A549 (cell line): Measurements from ENCODE around the gene KLF9. TPM values are rescaled to one million over a fixed set of nuclear protein-coding genes. Genes with fewer than 3 reads are reported as not detected.

ENCODE experiments used
- ATOH8 ChIP-seq: fragments of 250-450 bp; sonication (Bioruptor Pico); IDR thresholded peaks from 2 replicates; pipeline ENCODE4 v1.5.0; 2020; ENCODE audit warnings: low read depth, mild to moderate bottlenecking, moderate library complexity
- BHLHE40 ChIP-seq: IDR thresholded peaks from 2 replicates; pipeline ENCODE4 v1.6.1; 2012; ENCODE audit warnings: low read depth, low read length, inconsistent platforms
- CBX8 ChIP-seq: fragments of 200-600 bp; sonication (generic); IDR thresholded peaks from 2 replicates; pipeline ENCODE4 v1.6.1; 2016
- CEBPB ChIP-seq, 2 experiments: fragments of >200 bp in 1 of 2; sonication (Bioruptor Twin) in 1 of 2; formaldehyde crosslinking in 1 of 2; IDR thresholded peaks; 2 replicates each; pipeline ENCODE4 v1.6.1; 2012 to 2016
- CHD2 ChIP-seq: fragments of 150-350 bp; IDR thresholded peaks from 2 replicates; pipeline ENCODE4 v1.6.1; 2014; ENCODE audit warnings: low read length; ENCODE audit not compliant: partially characterized antibody
- CHD4 ChIP-seq: fragments of 200-600 bp; sonication (generic); IDR thresholded peaks from 2 replicates; pipeline ENCODE4 v1.6.1; 2016; ENCODE audit warnings: antibody characterized with exemption, mild to moderate bottlenecking, borderline replicate concordance
- EHMT2 ChIP-seq: fragments of 200-600 bp; sonication (generic); IDR thresholded peaks from 2 replicates; pipeline ENCODE4 v1.6.1; 2016; ENCODE audit warnings: antibody characterized with exemption, low read depth, mild to moderate bottlenecking, moderate library complexity
- EP300 ChIP-seq, 2 experiments: fragments of >200 bp; sonication (Bioruptor Twin); formaldehyde crosslinking; IDR thresholded peaks; 2 replicates in 1 of 2; 3 replicates in 1 of 2; pipeline ENCODE4 v1.6.1; 2016 to 2017
- FOSB ChIP-seq: fragments of 250-450 bp; sonication (Bioruptor Pico); IDR thresholded peaks from 2 replicates; pipeline ENCODE4 v1.5.0; 2020; ENCODE audit warnings: mild to moderate bottlenecking, moderate library complexity
- FOXS1 ChIP-seq: fragments of 250-450 bp; sonication (Bioruptor Pico); IDR thresholded peaks from 2 replicates; pipeline ENCODE4 v1.5.0; 2020; ENCODE audit warnings: mild to moderate bottlenecking, moderate library complexity
- HEYL ChIP-seq: fragments of 250-450 bp; sonication (Bioruptor Pico); IDR thresholded peaks from 2 replicates; pipeline ENCODE4 v1.8.0; 2021; ENCODE audit warnings: mild to moderate bottlenecking, moderate library complexity
- HOXB5 ChIP-seq: fragments of 250-450 bp; sonication (Bioruptor Pico); IDR thresholded peaks from 2 replicates; pipeline ENCODE4 v1.5.0; 2020; ENCODE audit warnings: mild to moderate bottlenecking, moderate library complexity
- JUNB ChIP-seq: fragments of >200 bp; sonication (Bioruptor Twin); formaldehyde crosslinking; IDR thresholded peaks from 2 replicates; pipeline ENCODE4 v1.6.1; 2016
- KDM1A ChIP-seq: fragments of 200-600 bp; sonication (generic); IDR thresholded peaks from 2 replicates; pipeline ENCODE4 v1.6.1; 2016; ENCODE audit warnings: low read depth, mild to moderate bottlenecking
- KDM5A ChIP-seq: fragments of 200-600 bp; sonication (generic); IDR thresholded peaks from 2 replicates; pipeline ENCODE4 v1.6.1; 2016; ENCODE audit warnings: antibody characterized with exemption, mild to moderate bottlenecking
- MAZ ChIP-seq: fragments of 150-350 bp; IDR thresholded peaks from 2 replicates; pipeline ENCODE4 v1.6.1; 2014; ENCODE audit warnings: antibody characterized with exemption, low read depth, low read length, borderline replicate concordance
- MYC ChIP-seq: IDR thresholded peaks from 2 replicates; pipeline ENCODE4 v1.6.1; 2012; ENCODE audit warnings: mild to moderate bottlenecking, inconsistent platforms, low read length, improper control_type of control experiment, borderline replicate concordance
- NFE2L2 ChIP-seq: fragments of 150-350 bp; conservative IDR thresholded peaks from 2 replicates; pipeline ENCODE4 v1.6.1; 2014; ENCODE audit warnings: low read length
- NPAS2 ChIP-seq: fragments of 250-450 bp; sonication (Bioruptor Pico); IDR thresholded peaks from 2 replicates; pipeline ENCODE4 v1.8.0; 2022; ENCODE audit warnings: mild to moderate bottlenecking, moderate library complexity, borderline replicate concordance
- NR3C1 ChIP-seq: fragments of >200 bp; sonication (Bioruptor Twin); formaldehyde crosslinking; IDR thresholded peaks from 3 replicates; pipeline ENCODE4 v1.6.1; 2017
- PHF8 ChIP-seq: fragments of 200-600 bp; sonication (generic); IDR thresholded peaks from 2 replicates; pipeline ENCODE4 v1.6.1; 2016; ENCODE audit warnings: low read depth, mild to moderate bottlenecking, antibody characterized with exemption, moderate library complexity, borderline replicate concordance
- RAD21 ChIP-seq, 2 experiments: fragments of >200 bp in 1 of 2; sonication (Bioruptor Twin) in 1 of 2; formaldehyde crosslinking in 1 of 2; IDR thresholded peaks in 1 of 2; conservative IDR thresholded peaks in 1 of 2; 2 replicates in 1 of 2; 3 replicates in 1 of 2; pipeline ENCODE4 v1.6.1; 2012 to 2018; ENCODE audit warnings: inconsistent platforms in 1 of 2
- RCOR1 ChIP-seq: fragments of 150-350 bp; IDR thresholded peaks from 2 replicates; pipeline ENCODE4 v1.6.1; 2014; ENCODE audit warnings: antibody characterized with exemption, low read length, low read depth
- REST ChIP-seq: fragments of 200-600 bp; sonication (generic); IDR thresholded peaks from 2 replicates; pipeline ENCODE4 v1.6.1; 2016; ENCODE audit warnings: antibody characterized with exemption, mild to moderate bottlenecking, moderate library complexity
- RNF2 ChIP-seq: fragments of 200-600 bp; sonication (generic); IDR thresholded peaks from 2 replicates; pipeline ENCODE4 v1.6.1; 2016; ENCODE audit warnings: low read depth, mild to moderate bottlenecking, antibody characterized with exemption, moderate library complexity, borderline replicate concordance
- SREBF2 ChIP-seq: fragments of 450-650 bp; IDR thresholded peaks from 2 replicates; pipeline ENCODE4 v1.6.1; 2014; ENCODE audit warnings: mild to moderate bottlenecking, moderate library complexity
- TFCP2L1 ChIP-seq: fragments of 250-450 bp; sonication (Bioruptor Pico); IDR thresholded peaks from 2 replicates; pipeline ENCODE4 v1.5.0; 2021; ENCODE audit warnings: mild to moderate bottlenecking
- ZC3H11A ChIP-seq: fragments of 450-650 bp; IDR thresholded peaks from 2 replicates; pipeline ENCODE4 v1.6.1; 2014; ENCODE audit warnings: antibody characterized with exemption, mild to moderate bottlenecking
- ZSCAN20 ChIP-seq: fragments of 250-450 bp; sonication (Bioruptor Pico); IDR thresholded peaks from 2 replicates; pipeline ENCODE4 v1.8.0; 2022; ENCODE audit warnings: mild to moderate bottlenecking, moderate library complexity
- polyA plus RNA-seq, 4 experiments: library from polyadenylated mRNA; depleted of rRNA in 3 of 4; stranded (reverse); fragments of >200 nt; fragmentation: RNase III in 1 of 4; extraction: RNeasy Plus Mini Kit Qiagen cat#74134 plus additional on column Dnase treatment in 1 of 4; gene quantifications; 2 replicates in 3 of 4; 3 replicates in 1 of 4; pipeline ENCODE4 v1.2.3, GENCODE V29; 2011 to 2017
- TF ChIP-seq, protein P1 (sequence below): fragments of >200 bp; sonication (Bioruptor Twin); formaldehyde crosslinking; IDR thresholded peaks from 3 replicates; pipeline ENCODE4 v1.6.1; 2016
- TF ChIP-seq, protein P2 (sequence below): IDR thresholded peaks from 2 replicates; pipeline ENCODE4 v1.6.1; 2012
- TF ChIP-seq, protein P3 (sequence below): fragments of >200 bp; sonication (Bioruptor Twin); formaldehyde crosslinking; IDR thresholded peaks from 2 replicates; pipeline ENCODE4 v1.6.1; 2016

The KLF9 gene
- polyA plus RNA-seq, 2 of the 4 experiments (the other 2 are of a cell fraction): 0.76 to 3.9 TPM

GRCh38 chr9:70418822-70419555 is 4.5 kb upstream of the KLF9 start (continued):
- TF ChIP-seq RNF2 (no peak), MYC (no peak; the same call in 1 of the 2 replicates), NR3C1 (no peak), NFE2L2 (no peak), KDM5A (no peak), CEBPB (IDR thresholded peaks at IDR 0.05) (peak; percentile 69 to 71; a peak in 3 of 4 replicates), ZC3H11A (no peak), FOXS1 (CRISPR knock-in tag) (no peak), CHD2 (no peak), EP300 (IDR thresholded peaks at IDR 0.05) (peak in 1 of 2 experiments; percentile 44; a peak in 1 of 5 replicates), CBX8 (no peak), KDM1A (no peak), EHMT2 (no peak), TFCP2L1 (CRISPR knock-in tag) (peak; percentile 94), NPAS2 (CRISPR knock-in tag) (no peak), BHLHE40 (peak; percentile 56), MAZ (no peak), RAD21 (conservative IDR thresholded peaks at IDR 0.05 in 1 of 2, IDR thresholded peaks at IDR 0.05 in 1 of 2) (no peak), ATOH8 (CRISPR knock-in tag) (no peak), HEYL (no peak), HOXB5 (CRISPR knock-in tag) (no peak), SREBF2 (no peak), REST (no peak), ZSCAN20 (CRISPR knock-in tag) (no peak), RCOR1 (no peak), CHD4 (no peak), JUNB (no peak), FOSB (CRISPR knock-in tag) (no peak; the same call in 1 of the 2 replicates), PHF8 (no peak)
- TF ChIP-seq, protein P1, sequence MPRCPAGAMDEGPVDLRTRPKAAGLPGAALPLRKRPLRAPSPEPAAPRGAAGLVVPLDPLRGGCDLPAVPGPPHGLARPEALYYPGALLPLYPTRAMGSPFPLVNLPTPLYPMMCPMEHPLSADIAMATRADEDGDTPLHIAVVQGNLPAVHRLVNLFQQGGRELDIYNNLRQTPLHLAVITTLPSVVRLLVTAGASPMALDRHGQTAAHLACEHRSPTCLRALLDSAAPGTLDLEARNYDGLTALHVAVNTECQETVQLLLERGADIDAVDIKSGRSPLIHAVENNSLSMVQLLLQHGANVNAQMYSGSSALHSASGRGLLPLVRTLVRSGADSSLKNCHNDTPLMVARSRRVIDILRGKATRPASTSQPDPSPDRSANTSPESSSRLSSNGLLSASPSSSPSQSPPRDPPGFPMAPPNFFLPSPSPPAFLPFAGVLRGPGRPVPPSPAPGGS: peak; percentile 20; the same call in 1 of the 3 replicates
- TF ChIP-seq, protein P2, sequence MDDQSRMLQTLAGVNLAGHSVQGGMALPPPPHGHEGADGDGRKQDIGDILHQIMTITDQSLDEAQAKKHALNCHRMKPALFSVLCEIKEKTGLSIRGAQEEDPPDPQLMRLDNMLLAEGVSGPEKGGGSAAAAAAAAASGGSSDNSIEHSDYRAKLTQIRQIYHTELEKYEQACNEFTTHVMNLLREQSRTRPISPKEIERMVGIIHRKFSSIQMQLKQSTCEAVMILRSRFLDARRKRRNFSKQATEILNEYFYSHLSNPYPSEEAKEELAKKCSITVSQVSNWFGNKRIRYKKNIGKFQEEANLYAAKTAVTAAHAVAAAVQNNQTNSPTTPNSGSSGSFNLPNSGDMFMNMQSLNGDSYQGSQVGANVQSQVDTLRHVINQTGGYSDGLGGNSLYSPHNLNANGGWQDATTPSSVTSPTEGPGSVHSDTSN: peak; percentile 88
- TF ChIP-seq, protein P3, sequence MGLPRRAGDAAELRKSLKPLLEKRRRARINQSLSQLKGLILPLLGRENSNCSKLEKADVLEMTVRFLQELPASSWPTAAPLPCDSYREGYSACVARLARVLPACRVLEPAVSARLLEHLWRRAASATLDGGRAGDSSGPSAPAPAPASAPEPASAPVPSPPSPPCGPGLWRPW: no peak; the same call in 1 of the 2 replicates
- TF ChIP-seq, all 56 proteins: peak for 13
